Heart right ventricle (tissue), 16 donors: ENCODE results near the gene DNAAF3. TPM values are rescaled to one million over a fixed set of nuclear protein-coding genes. Genes with fewer than 3 reads are reported as not detected.

ENCODE experiments used
- ATAC-seq, 8 donors: fragments of 200-7000 bp; cut with Tn5 transposase; one replicate each; pipeline ENCODE4 v1.9.1; 2020; ENCODE audit warnings: mild to moderate bottlenecking in 8 of 8, moderate library complexity in 8 of 8, moderate number of reproducible peaks in 1 of 8
- DNase-seq, 2 donors: peaks; one replicate each; pipeline ENCODE4 v3.0.0-alpha.2; 2020
- H3K27ac ChIP-seq, 10 donors: fragments of 200-600 bp; sonication (generic) in 2 of 10; one replicate each; pipeline versions ENCODE4 v1.5.0 to v1.8.0; 2020 to 2022; ENCODE audit warnings: mild to moderate bottlenecking in 3 of 10
- H3K27me3 ChIP-seq, 7 donors: fragments of 200-600 bp; one replicate each; pipeline ENCODE4 v1.8.0; 2021 to 2022; ENCODE audit warnings: mild to moderate bottlenecking in 2 of 7
- H3K36me3 ChIP-seq, 9 donors: fragments of 200-600 bp; sonication (generic) in 1 of 9; one replicate each; pipeline versions ENCODE4 v1.5.0 to v1.8.0; 2020 to 2022; ENCODE audit warnings: mild to moderate bottlenecking in 2 of 9
- H3K4me1 ChIP-seq, 9 donors: fragments of 200-600 bp; sonication (generic) in 1 of 9; one replicate each; pipeline versions ENCODE4 v1.5.0 to v1.8.0; 2020 to 2022; ENCODE audit warnings: mild to moderate bottlenecking in 4 of 9
- H3K4me3 ChIP-seq, 10 donors: fragments of 200-600 bp; sonication (generic) in 2 of 10; one replicate each; pipeline versions ENCODE4 v1.5.0 to v1.8.0; 2020 to 2022; ENCODE audit warnings: mild to moderate bottlenecking in 7 of 10, moderate library complexity in 2 of 10
- H3K9me3 ChIP-seq, 11 donors: fragments of 200-600 bp in 10 of 11; sonication (generic) in 2 of 11; one replicate each; pipeline versions ENCODE4 v1.5.0 to v1.8.0; 2013 to 2022; ENCODE audit warnings: mild to moderate bottlenecking in 2 of 11, control low read depth in 1 of 11, moderate library complexity in 1 of 11
- CTCF ChIP-seq, 9 donors: fragments of 200-600 bp; sonication (generic) in 2 of 9; IDR thresholded peaks; one replicate each; pipeline versions ENCODE4 v1.5.0 to v1.8.0; 2021 to 2022; ENCODE audit warnings: antibody characterized with exemption in 9 of 9, mild to moderate bottlenecking in 5 of 9, moderate library complexity in 1 of 9
- WGBS, 2 donors: extraction: QIAGEN DNeasy Blood & Tissue Kit; methylation state at CpG; one replicate each; pipeline ENCODE4 v1.1.7; 2013; ENCODE audit warnings: inconsistent platforms in 1 of 2; 5-methylcytosine and 5-hydroxymethylcytosine counted together
- intact Hi-C, 10 donors: fragments of 100-400 bp; cut with DNase I; formaldehyde crosslinking; loops; one replicate each; pipeline versions ENCODE4 v1.11.1 to v1.14.2; 2022
- polyA plus RNA-seq, 2 donors: library from polyadenylated mRNA; stranded (reverse); fragments of 200-250 nt; gene quantifications; one replicate each; pipeline ENCODE4 v1.2.3, GENCODE V29; 2013
- total RNA-seq, 10 donors: library from RNA; stranded (reverse); fragmentation: NEBNext Ultra II Directional in 3 of 10; extraction: Animal tissue kit (Norgen Biotek cat#: 25700) in 3 of 10; gene quantifications; one replicate each; pipeline versions ENCODE4 v1.2.1 to v1.2.4, GENCODE V29; 2021 to 2023
- donor health status: Arrhythmogenic right ventricular cardiomyopathy.
- donor health status: ischemic (EF 13 %, LVEDD 7.1; RV severe dilation, severe dysfunction).
- donor health status: healthy with polysubstance abuse.
- donor health status: DM: no; HTN: yes; CAD: no.
- donor health status: DM: no; HTN: no; CAD: no.
- donor health status: ischemic (EF 25% LVEDD 6.9; RV normal size, moderate dysfunction).
- donor health status: ischemic (EF 25% LVEDD 5.7; RV mildly dilated, moderate dysfunction).
- donor health status: healthy.
- donor health status: DM: yes; HTN: yes; CAD: no.
- donor health status: Ischemic cardiomyopathy.
- donor health status: ischemic (EF 35%, LVEDD 5.7; RV mildly dilated, moderate dysfunction).
- donor health status: nonischemic (EF 11% LVEDD 7.7; RV severe dilation, severe dysfunction).
- donor health status: DM: yes; HTN: yes; CAD: no.
- donor health status: PGD.
- donor health status: ischemic (EF 29% LVEDD 5.4; RV normal size, mild dysfunction).
- donor health status: nonischemic (EF 23%, LVEDD 6.1; RV moderate dilation, normal function).

Gene DNAAF3
- total and polyA plus RNA-seq, 12 donors: 0.37 to 5.9 (median 2.4) TPM

DNA sequence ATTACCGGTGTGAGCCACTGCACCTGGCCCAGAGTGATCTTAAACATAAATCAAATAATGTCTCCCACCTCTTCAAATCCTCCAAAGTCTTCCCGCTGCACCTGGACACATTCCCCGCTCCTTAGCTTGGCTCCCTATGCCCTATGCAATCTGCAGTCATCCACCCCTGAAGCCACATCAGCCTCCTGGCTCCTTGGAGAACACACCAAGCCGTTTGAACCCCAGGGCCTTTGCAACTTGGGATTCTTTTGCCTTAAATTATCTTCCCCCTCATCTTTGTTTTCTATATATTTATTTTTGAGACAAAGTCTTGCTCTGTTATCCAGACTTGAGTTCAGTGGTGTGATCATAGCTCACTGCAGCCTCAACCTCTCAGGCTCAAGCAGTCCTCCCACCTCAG, 2.7 kb upstream of the DNAAF3 start:
- DNase-seq: no peak
- 60 to 64% methylated on average over 4 of the region's 4 CpGs for WGBS, 2 donors
- no peak for TF ChIP-seq CTCF (IDR thresholded peaks at IDR 0.05)
- H3K36me3 ChIP-seq: peaks cover 0 to 13% (median 0%) of the 10 kb centered on the region in 9 donors
- H3K27ac ChIP-seq: no peak overlapping the region
- no peak for ATAC-seq
- peaks cover 15 to 97% (median 89%) of the 10 kb centered on the region in 7 donors for H3K27me3 ChIP-seq
- intact Hi-C loops: no loop called here
- peaks cover 3 to 40% (median 25%) of the 10 kb centered on the region in 9 donors for H3K4me1 ChIP-seq
- H3K9me3 ChIP-seq: no peaks in the 10 kb centered on the region
- H3K4me3 ChIP-seq: no peak overlapping the region

GRCh38 chr19:55165952-55166529, 372 bp downstream of the DNAAF3 start:
- Histone ChIP-seq H3K27me3 (peaks cover 9 to 98% (median 86%) of the 10 kb centered on the region in 7 donors), H3K4me3 (peak overlapping the region in 9 of 10 donors; percentile 25 to 54 (median 48)), H3K4me1 (peaks cover 0 to 30% (median 19%) of the 10 kb centered on the region in 9 donors), H3K36me3 (peaks cover 0 to 30% (median 0%) of the 10 kb centered on the region in 9 donors), H3K9me3 (no peaks in the 10 kb centered on the region), H3K27ac (peak overlapping the region in 2 of 10 donors; percentile 45 to 51)
- 2% methylated on average over 34 of the region's 34 CpGs for WGBS, 2 donors
- intact Hi-C loops: no loop called here
- peak in 8 of 9 donors; percentile 24 to 67 (median 48) for TF ChIP-seq CTCF (IDR thresholded peaks at IDR 0.05)
- ATAC-seq (peak; percentile 48 to 89 (median 85)), DNase-seq (peak; percentile 54 to 70)

- intact Hi-C loops: no loop called here
- no peak overlapping the region for H3K27ac ChIP-seq
These were observed 4.7 kb downstream of the DNAAF3 start for GRCh38 chr19:55161571-55162322.

More at GRCh38 chr19:55161571-55162322, 4.7 kb downstream of the DNAAF3 start:
- 42 to 49% methylated on average over 61 of the region's 61 CpGs for WGBS, 2 donors
- ATAC-seq (no peak), DNase-seq (no peak)
- peak overlapping the region in 1 of 10 donors; percentile 60 for H3K4me3 ChIP-seq
- H3K9me3 ChIP-seq: no peaks in the 10 kb centered on the region
- H3K36me3 ChIP-seq: peaks cover 0 to 39% (median 0%) of the 10 kb centered on the region in 9 donors
- peaks cover 0 to 83% (median 61%) of the 10 kb centered on the region in 7 donors for H3K27me3 ChIP-seq
- peaks cover 0 to 49% (median 28%) of the 10 kb centered on the region in 9 donors for H3K4me1 ChIP-seq
- no peak for TF ChIP-seq CTCF (IDR thresholded peaks at IDR 0.05)
